GM12865 (cell line): ENCODE results near the gene FEZF2.

Source experiments
- DNase-seq: peaks from one replicate; pipeline ENCODE4 v3.0.0; 2010; ENCODE audit warnings: low read depth
- H3K4me3 ChIP-seq: 2 replicates; pipeline ENCODE4 v1.5.1; 2011; ENCODE audit warnings: mild to moderate bottlenecking, low read depth, low read length, control low read depth
- TF ChIP-seq, protein P1 (sequence below): IDR thresholded peaks from 2 replicates; pipeline ENCODE4 v1.5.1; 2011; ENCODE audit warnings: low read length, control low read depth, low read depth, inconsistent platforms; ENCODE audit not compliant: insufficient read depth; ENCODE audit errors: missing control alignments

FEZF2 gene

GRCh38 chr3:62405566-62405965 lies 32.2 kb upstream of the FEZF2 start:
- H3K4me3 ChIP-seq = no peak overlapping the region
- TF ChIP-seq, protein P1, sequence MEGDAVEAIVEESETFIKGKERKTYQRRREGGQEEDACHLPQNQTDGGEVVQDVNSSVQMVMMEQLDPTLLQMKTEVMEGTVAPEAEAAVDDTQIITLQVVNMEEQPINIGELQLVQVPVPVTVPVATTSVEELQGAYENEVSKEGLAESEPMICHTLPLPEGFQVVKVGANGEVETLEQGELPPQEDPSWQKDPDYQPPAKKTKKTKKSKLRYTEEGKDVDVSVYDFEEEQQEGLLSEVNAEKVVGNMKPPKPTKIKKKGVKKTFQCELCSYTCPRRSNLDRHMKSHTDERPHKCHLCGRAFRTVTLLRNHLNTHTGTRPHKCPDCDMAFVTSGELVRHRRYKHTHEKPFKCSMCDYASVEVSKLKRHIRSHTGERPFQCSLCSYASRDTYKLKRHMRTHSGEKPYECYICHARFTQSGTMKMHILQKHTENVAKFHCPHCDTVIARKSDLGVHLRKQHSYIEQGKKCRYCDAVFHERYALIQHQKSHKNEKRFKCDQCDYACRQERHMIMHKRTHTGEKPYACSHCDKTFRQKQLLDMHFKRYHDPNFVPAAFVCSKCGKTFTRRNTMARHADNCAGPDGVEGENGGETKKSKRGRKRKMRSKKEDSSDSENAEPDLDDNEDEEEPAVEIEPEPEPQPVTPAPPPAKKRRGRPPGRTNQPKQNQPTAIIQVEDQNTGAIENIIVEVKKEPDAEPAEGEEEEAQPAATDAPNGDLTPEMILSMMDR = no peak
- no peak for DNase-seq

DNA sequence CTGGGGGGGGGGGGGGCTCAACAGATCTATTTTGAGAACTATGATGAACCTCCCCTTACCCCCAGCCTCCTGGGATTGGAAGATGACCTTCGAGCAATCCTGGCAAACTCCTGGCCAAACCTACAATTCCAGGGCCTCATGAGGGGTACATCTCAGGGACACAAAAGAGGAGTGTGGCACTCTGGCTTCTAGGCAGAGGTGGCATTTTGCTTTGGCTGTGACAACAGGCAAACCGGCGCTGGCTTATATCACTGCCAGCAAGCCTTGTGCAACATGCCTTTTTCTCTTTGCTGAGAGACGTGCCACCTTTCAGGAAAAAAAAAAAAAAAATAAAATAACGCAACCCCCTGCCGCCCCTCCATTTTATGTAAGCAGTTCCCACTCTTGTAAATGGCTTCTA lies 31.8 kb upstream of the FEZF2 start:
- DNase-seq = no peak
- H3K4me3 ChIP-seq = no peak overlapping the region
- TF ChIP-seq, protein P1 = no peak

DNA sequence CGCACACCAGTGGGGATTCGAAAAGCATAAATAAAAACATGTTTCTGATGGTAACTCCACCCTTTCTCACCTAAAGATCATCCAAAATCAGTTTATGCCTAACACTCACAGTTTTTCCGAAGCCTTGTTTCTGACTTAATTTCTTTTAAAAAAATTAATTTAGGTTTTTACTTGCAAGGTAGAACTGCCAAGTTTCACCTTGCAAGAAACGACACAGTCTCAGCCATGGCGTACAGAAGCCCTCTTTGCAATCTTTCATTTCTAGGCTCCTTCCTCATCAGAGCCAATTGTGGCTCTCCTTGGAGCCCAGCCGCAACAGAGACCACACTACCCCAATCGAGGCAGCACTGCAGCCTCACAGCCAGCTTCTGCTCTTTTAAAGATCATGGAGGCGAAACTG lies 31.0 kb upstream of the FEZF2 start:
- no peak overlapping the region for H3K4me3 ChIP-seq
- TF ChIP-seq, protein P1 = no peak
- DNase-seq = no peak

- TF ChIP-seq, protein P1 = no peak
- no peak for DNase-seq
- H3K4me3 ChIP-seq = no peak overlapping the region
Observed at GRCh38 chr3:62403765-62404164, 30.4 kb upstream of the FEZF2 start.

GRCh38 chr3:62392626-62393292 lies 19.4 kb upstream of the FEZF2 start:
- TF ChIP-seq, protein P1 = no peak
- no peak for DNase-seq
- H3K4me3 ChIP-seq = no peak overlapping the region

DNA sequence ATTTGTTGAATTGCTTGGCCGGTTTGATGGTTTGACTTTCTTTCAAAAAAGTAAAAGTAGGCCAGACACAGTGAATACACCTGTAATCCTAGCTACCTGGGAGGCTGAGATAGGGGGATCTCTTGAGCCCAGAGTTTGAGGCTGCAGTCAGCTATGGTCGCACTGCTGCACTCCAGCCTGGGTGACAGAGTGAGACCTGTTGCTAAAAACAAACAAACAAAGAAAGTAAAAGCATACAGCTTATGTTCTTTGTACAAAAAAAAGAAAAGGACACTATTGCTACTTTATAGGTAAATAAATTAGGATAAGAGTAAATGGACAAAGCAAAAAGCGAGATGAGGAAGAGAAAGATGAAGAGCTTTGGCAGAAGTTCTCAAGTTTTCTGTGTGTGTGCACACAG lies 13.9 kb upstream of the FEZF2 start:
- TF ChIP-seq, protein P1 = no peak
- no peak for DNase-seq
- no peak overlapping the region for H3K4me3 ChIP-seq

GRCh38 chr3:62379321-62379798 lies 6.0 kb upstream of the FEZF2 start:
- H3K4me3 ChIP-seq = no peak overlapping the region
- no peak for DNase-seq
- TF ChIP-seq, protein P1 = no peak
